ENCODE results near the gene HOXC6.

- no peak for TF ChIP-seq ZNF449 (CRISPR knock-in tag; IDR thresholded peaks at IDR 0.05)
- TF ChIP-seq CHD2 (IDR thresholded peaks at IDR 0.05; ENCODE audit: low read depth, low read length): no peak
- no peak for TF ChIP-seq CHD4 (IDR thresholded peaks at IDR 0.05; ENCODE audit: insufficient read depth, insufficient replicate concordance, low read depth, low read length, poor library complexity, severe bottlenecking)
- no peak for TF ChIP-seq ZBTB26 (CRISPR knock-in tag; IDR thresholded peaks at IDR 0.05)
- TF ChIP-seq TAF1 (IDR thresholded peaks at IDR 0.05; ENCODE audit: control insufficient read depth, extremely low read depth, insufficient read depth, low read length, severe bottlenecking): no peak
Measured at GRCh38 chr12:54053003-54053750, 24.9 kb downstream of the HOXC6 start.
